ENCODE measurements around the gene TIMM13.

Gene TIMM13

DNA sequence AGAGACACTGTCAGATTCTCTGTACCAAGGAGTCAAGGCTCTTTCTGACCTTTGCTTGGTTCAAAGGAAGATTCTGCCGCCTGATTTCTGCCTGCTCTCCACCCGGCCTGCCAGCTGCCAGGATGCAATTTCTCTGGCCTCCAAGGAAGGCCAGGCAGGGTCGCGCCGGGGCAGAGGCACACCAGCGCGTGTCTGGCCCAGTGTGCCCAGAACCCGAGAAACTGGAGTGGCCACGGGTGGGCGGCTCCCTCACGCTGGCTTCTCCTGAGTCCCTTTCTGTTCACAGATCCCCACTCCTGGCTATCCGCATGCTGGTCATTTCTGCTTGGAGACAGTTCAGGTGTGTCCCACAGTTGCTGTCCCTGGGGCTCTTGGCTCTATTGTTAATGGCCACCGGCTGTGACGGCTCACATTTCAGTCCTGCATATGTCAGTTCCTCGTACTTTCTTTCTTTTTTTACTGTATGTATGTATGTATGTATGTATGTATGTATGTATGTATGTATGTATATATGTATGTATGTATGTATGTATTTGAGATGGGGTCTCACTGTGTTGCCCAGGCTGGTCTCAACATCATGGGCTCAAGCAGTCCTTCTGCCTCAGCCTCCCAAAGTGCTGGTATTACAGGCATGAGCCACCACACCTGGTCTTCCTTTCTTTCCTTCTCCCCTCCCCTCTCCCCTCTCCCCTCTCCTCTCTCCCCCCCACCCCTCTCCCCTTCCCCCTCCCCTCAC lies 50.4 kb downstream of the TIMM13 start:
- no peak for DNase-seq
